GM21786 (cell line): ENCODE data around the gene PTBP3.

Source experiments
- ATAC-seq: cut with Tn5 transposase; IDR thresholded peaks from one replicate; pipeline ENCODE4 v1.9.1; 2021; ENCODE audit not compliant: unreplicated experiment

The PTBP3 gene

GRCh38 chr9:112174222-112174964, 159.0 kb downstream of the PTBP3 start:
- ATAC-seq: peak; percentile 79

GRCh38 chr9:112173489-112174221, 159.8 kb downstream of the PTBP3 start:
- ATAC-seq: no peak

GRCh38 chr9:112170968-112171367, 162.5 kb downstream of the PTBP3 start:
- no peak for ATAC-seq

- no peak for ATAC-seq
These were observed 163.2 kb downstream of the PTBP3 start for GRCh38 chr9:112170235-112170634.

GRCh38 chr9:112169368-112169767, 164.1 kb downstream of the PTBP3 start:
- ATAC-seq: no peak

GRCh38 chr9:112168197-112168596, 165.2 kb downstream of the PTBP3 start:
- ATAC-seq: no peak
